Dedifferentiated amniotic fluid mesenchymal stem cell (primary cell): Measurements from ENCODE around the gene PDPR.
A peak's percentile ranks its signal among the peaks of the same experiment; 100 is the strongest.
"Not testable (repeated sequence)": the region's sequence is repeated elsewhere in the genome, so short reads cannot be mapped to it uniquely, and the experiment has no call there.

ENCODE experiments used
- DNase-seq: peaks from one replicate; pipeline ENCODE4 v3.0.0-alpha.2; 2016; ENCODE audit errors: extremely low spot score

The PDPR gene

DNA sequence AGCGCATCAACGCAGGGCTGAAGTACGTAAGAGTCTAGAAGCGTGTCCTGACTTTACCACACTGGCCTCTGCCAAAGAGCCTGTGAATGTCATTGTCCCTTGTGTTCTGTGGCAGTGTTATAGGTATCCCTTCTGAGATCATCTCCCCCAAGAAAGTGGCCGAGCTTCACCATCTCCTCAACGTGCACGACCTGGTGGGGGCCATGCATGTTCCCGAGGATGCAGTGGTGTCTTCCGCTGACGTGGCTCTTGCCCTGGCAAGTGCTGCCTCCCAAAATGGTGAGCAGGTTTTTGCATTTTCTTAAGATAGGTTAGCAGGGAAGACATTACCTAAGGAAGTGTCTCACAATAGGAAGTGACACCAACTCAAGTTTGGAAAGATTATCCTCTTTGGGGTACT lies 14.7 kb downstream of the PDPR start:
- not testable (repeated sequence) for DNase-seq

DNA sequence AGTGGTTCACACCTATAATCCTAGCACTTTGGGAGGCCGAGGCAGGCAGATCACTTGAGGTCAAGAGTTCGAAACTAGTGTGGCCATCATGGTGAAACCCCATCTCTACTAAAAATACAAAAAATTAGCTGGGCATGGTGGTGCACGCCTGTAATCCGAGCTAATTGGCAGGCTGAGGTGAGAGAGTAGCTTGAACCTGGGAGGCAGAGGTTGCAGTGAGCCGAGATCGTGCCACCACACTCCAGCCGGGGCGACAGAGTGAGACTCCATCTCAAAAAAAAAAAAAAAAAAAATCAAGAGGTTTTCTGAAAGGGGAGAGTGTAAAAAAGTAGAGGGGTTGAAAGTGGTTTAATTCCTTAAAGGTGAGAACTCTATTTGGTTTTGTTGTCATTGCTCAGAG lies 21.7 kb downstream of the PDPR start:
- DNase-seq, result peak; percentile 13

DNA sequence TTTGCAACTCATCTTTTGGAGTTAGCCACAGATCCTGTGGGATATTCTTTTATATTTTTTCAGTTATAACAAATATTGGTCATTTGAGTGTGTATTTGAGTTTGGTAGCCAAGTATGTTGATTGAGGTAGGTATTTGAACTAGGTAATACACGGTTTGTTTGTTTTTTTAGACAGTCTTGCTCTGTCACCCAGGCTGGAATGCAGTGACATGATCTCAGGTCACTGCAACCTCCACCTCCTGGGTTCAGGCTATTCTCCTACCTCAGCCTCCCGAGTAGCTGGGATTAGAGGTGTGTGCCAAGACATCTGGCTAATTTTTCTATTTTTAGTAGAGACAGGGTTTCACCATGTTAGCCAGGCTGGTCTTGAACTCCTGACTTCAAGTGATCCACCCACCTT lies 22.5 kb downstream of the PDPR start:
- peak; percentile 6 for DNase-seq

DNA sequence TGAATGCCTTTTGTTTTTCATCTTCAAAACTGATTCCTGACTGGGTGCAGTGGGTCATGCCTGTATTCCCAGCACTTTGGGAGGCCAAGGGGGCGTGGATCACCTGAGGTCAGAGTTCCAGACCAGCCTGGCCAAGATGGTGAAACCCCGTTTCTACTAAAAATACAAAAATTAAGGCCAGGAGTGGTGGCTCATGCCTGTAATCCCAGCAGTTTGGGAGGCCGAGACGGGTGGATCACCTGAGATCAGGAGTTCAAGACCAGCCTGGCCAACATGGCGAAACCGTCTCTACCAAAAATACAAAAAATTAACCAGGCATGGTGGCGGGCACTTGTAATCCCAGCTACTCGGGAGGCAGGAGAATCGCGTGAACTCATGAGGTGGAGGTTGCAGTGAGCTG lies 28.6 kb downstream of the PDPR start:
- DNase-seq, result not testable (repeated sequence)

DNA sequence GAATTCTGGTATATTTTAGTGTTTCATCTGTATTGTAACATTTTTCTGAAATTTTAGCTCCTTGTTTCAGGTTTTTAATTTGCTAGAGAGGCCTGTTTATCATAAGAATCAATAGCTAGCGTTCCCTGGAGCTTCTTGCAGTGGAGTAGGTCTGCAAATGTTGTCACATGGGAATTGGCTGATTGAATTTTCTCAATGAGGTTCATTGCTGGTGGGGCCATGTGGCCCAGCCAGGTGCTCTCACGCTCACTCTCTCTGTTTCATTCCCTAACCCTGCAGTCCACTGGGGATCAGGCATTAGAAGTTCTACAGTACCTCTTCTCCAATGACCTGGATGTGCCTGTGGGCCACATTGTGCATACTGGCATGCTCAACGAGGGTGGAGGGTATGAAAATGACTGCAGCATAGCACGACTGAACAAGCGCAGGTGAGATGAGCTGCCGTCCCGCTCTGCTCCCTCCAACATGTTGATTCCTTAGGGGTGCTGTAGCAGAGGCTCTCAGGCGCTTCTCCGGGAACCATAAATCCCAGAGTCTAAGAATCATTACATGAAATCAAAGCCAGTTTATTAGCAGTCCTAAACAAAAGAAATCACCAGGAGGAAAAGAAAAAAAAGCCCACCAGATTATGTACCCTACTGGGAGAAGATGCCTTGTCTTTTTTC lies 29.2 kb downstream of the PDPR start:
- not testable (repeated sequence) for DNase-seq

DNA sequence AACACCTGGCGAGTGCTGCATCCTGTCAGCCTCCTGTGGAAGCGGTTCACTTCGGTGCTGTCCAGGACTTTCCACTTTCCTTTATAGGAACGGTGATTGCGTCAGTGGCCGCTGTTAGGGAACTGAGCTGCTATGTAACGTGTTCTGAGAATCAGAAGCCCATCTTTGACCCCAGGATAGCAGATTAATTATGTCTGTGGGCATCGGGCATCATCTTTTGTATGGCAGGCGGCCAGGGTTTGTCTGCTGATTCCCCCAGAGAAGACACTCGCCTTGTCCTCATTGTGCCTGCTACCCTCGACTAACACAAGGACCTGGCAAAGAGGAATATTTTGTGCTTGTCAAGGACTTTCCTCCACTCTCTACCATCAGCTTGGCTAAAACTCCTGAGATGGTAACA lies 33.7 kb downstream of the PDPR start:
- not testable (repeated sequence) for DNase-seq

DNA sequence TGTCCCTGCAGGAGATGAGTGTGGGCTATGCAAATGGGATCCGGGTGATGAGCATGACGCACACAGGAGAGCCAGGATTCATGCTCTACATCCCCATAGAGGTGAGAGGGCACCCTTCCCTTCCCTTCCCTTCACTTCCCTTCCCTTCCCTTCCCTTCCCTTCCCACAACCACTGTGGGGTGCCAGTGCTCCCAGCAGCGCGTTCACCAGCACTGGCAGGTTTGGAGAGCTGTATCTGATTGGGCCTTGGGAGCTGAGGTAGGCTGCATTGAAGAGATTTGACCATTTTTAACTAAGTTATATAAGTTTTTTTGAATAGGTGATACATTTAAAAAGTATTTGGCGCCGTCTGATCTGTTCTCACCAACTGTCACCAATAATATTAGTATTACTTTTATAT lies 34.3 kb downstream of the PDPR start:
- DNase-seq, result not testable (repeated sequence)

DNA sequence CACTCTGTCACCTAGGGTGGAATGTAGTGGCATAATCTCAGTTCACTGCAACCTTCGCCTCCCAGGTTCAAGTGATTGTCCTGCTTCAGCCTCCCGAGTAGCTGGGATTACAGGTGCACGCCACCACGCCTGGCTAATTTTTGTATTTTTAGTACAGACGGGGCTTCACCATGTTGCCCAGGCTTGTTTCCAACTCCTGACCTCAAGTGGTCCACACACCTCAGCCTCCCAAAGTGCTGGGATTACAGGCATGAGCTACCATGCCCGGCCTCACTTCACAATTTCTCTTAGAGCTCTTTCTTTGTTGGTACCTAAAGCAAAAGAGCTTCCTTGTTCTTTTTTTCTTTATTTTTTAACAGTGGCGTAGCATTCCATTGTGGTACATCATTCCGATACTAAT lies 35.2 kb downstream of the PDPR start:
- not testable (repeated sequence) for DNase-seq

DNA sequence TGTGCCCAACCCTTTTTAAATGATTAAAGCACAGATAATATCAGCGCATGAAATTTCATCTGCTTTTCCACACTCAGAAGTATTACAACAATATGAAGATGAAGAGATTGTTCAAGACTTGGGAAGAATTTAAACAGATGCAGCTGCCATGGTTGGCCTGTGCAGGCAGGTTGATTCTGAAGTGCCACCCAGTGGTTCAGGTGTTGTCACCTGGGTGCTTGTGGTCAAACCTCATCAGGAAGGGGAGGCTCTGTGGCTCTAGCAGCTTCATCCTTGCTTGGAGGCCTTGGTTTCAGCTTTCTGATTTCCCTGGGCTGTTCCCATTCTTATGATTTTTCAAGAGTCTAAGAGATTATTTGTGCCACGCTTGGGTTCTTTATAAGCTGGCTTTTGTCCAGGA lies 37.3 kb downstream of the PDPR start:
- DNase-seq, result no peak

DNA sequence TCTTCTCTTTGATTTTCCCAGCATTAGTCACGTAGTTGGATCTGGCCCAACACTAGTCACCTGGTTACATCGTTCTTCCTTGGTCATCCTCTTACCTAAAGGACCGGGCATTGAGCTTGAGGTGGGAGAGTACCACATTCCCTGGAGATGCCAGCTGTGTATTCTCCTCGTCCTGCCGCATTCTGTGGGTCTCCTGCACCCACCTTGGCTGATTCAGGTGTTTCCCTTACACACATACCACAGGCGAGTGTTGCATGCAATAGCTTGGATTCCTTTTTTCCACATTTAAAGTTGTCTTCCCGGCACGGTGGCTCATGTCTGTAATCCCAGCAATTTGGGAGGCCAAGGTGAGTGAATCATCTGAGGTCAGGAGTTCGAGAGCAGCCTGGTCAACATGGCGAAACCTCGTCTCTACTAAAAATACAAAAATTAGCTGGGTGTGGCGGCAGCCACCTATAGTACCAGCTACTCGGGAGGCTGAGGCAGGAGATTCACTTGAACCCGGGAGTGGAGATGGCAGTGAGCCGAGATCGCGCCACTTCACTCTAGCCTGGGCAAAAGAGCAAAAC lies 37.9 kb downstream of the PDPR start:
- DNase-seq, result no peak

DNA sequence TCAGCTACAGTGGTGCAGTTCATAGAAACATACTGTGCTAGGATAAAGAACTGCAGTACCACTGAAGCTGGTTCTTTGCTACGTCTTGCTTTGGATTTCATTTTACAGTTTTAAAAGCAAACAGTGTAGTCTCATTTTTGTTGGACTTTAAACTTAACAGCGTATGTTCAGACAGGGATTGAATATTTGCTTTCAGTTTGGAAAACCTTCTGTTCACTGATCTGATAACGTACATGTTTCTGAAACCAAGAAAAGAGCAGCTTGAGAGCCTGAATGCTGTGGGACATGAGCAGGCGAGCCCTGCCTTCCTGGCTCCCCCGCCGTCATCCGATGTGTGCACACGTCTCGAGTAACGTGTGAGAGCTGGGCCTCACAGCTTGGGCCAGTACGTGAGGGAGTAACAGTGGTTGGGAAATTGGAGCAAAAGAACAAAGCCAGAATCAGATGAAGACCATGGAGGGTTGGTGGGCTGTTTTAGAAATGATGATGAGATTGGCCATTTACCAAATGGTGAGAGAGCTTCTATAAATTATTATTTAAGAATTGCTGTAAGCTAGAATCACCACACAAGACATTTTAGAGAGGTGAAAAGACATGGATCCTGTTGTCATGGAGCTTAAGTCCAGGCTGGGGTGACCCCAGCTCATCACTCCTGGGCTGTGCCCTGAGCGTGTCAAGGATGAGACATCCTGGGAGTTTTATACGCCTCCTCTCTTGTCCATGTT lies 38.6 kb downstream of the PDPR start:
- DNase-seq, result no peak

DNA sequence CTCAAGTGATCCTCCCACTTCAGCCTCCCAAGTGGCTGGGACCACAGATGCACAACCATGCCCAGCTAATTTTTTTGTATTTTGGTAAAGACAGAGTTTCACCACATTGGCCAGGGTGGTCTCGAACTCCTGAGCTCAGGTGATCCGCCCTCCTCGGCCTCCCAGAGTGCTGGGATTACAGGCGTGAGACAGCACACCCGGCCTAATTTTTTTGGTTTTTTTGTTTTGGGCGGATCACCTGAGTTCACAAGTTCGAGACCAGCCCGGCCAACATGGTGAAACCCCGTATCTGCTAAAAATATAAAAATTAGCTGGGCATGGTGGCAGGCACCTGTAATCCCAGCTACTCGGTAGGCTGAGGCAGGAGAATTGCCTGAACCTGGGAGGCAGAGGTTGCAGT lies 40.6 kb downstream of the PDPR start:
- DNase-seq, result not testable (repeated sequence)

DNA sequence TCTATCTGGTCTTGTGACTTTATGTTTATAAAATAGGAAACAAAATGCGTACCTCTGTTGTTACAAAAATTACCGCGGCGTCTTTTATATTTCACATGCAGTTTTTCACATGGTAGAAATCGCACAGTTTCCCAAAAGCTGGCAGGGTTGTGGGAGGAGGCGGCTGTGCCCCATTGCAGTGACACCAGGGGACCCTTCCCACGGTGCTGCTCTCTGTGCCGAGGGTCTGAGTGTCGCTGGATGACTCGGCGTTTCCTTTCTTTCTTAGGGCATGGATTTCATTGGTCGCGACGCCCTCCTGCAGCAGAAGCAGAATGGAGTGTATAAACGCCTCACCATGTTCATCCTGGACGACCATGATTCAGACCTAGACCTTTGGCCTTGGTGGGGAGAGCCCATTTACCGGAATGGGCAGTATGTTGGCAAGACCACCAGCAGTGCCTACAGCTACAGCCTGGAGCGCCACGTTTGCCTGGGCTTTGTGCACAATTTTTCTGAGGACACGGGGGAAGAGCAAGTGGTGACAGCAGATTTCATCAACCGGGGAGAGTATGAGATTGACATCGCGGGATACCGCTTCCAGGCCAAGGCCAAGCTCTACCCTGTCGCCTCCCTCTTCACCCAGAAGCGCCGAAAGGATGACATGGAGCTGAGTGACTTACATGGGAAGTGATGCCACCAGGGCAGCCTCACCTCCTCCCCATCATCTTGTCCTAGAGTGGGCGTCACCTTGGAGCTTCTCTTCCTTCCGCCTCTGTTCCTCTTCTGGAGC lies 42.3 kb downstream of the PDPR start:
- DNase-seq, result no peak

DNA sequence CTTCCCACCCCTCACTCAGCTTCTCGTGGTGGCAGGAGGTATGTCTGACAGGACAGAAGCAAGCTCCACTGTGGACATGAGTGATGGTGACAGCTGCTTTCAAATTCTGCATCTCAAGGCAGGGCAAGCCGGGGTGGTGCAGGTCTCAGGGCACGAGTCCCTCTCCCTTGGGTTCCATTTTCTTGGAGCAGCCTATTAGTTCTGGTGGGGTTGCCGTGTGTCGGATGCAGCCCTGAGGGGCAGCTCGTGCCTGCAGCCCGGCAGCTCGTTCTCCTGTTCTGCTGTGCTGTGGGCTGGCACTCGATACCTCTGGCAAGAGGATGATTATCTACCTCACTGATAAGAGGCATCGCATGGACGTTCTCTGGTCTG lies 43.0 kb downstream of the PDPR start:
- DNase-seq, result no peak

DNA sequence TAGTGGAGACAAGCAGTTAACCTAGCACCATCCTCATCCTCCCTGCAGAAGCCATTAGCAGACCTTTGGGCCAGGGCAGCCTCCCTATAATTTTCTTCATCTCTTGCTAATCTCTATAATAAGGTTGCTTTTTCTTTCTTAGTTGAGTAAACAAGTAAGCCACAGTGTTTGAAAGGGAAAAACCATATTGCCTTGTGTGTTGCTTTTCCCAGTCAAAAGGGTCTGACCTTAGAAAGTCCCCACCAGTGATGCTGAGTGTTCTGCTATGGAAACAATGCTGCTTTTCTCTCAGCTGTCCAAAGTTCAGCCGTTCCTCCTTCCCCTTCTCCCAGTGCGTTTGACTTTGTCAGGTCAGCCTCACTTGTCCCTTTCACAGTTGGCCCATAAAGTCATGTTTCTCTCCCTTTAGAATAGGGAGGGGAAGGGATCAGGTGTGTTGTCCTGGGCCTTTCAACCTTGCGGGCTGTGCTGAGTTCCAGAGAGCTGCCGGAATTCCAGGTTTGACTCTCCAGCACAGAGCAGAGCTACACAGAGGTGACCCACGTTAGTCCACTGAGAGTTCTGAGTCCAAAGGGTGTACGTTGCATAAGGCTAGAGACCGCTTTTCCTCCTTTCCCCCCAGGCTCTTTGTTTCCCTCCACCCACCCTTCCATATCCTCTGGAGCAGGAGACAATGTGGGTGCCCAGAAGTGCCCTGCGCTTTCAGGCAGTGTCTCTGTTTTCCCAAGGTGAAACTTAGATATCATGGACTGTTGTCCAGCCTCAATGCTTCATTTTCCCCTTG lies 43.5 kb downstream of the PDPR start:
- DNase-seq, result no peak

DNA sequence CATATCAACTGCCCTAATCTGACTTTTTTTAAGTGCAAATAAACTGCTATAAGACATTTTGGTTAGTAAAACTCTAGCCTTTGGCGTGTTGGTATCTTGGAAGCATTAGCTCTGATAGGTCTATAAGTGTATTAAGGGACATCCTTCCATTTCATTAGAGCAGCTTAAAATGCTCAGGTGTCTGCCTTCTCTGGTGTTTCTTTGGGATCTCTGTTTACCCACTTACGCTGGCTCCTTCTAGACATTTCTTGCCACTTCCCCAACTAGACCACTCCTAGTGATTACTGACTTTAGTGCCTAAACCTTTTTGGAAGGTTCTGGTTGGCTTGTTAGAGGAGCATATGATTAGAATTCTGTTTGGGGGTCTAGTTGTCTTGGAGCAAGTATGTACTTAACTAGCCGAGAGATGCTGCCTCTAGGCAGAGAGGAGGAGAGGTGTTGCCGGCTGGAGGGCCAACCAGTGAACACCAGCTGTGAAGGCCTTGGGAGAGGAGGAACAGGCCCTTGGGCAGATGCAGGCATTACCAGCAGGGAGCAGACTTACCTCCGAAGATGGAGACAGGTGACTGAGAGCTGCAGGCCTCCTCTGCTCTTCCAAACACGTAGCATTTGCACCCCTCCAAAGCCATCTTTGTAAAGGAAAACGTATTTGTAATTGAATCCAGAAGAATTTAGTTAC lies 44.3 kb downstream of the PDPR start:
- DNase-seq, result no peak

DNA sequence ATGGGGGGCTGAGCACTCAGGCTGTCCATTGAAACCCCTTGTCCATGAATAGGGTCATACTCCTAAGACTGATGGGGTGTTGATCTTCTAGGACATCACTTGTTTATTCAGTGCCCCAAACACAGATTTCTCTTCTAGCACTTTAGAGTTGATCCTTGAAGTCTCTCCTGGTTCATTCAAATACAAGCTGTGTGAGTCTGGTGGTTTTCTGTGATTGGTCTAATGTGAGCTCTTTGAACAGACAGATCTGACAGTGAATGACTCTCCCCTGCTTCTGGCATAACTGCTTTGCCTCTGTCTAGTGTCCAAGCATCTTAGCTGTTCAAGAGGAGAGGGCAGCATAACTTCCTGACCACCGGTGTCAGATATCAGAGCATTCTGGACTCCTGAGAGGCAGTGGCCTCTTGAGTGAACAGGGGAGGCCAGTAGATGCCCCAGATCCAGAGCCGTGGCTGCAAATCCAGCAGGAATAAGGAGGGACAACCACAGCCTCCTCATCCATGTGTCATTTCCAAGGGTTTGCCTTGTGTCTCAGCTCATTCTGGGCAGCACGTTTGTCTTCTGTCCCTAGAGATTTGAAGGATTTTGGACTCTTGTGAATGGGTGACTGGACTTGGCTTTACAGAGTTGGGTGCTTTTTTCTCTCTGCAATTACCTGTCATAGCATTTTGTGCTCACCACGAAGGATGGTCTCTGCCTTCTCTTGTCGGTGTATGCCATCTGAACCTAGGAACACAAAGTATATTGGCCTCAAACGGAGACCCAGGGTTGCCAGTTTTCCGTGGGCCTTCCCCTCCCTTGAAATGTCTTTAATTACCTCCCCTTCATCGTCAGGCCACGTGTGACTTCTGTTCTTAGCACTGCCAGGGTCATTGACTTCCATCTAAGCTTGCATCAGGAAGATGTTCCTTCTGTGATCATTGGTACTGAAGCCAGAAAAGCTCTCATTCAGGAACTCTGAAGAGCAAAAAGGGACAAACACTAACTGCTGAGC lies 45.5 kb downstream of the PDPR start:
- DNase-seq, result no peak

DNA sequence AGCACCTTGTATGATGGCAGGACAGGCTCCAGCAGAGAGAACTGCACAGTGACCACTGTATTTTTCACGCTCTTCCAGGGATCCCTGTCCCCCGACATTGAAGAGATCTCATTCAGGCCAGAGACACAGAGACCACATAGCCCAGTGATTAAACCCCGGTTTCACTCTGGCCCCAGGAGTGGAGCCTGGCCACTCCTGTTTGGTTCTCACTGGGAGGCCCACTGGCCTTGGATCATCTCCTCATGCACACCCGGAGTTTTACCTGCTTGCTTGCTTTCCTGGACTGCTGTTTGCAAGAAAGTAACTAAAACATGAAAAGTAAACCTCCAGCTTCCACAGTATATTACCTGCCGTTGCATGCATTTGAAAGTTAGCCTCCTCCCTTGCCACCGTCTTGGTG lies 46.3 kb downstream of the PDPR start:
- DNase-seq, result no peak

DNA sequence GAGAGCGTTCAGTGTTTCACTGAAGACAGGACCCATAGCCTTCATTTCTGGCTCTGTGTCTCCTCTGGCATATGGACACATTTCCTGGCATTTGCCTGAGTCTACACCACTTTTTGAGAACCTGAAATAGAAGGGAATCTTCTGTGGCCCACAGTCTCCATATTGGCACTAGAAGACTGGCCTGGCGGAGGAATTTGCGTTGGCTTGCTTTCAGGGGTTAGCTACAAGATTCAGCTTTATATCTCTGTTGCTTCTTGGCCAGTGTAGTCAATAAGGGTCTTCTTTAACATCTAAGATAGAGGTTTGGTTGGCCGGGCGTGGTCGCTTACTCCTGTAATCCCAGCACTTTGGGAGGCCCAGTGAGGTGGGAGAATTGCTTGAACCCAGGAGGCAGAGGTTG lies 46.7 kb downstream of the PDPR start:
- DNase-seq, result no peak

DNA sequence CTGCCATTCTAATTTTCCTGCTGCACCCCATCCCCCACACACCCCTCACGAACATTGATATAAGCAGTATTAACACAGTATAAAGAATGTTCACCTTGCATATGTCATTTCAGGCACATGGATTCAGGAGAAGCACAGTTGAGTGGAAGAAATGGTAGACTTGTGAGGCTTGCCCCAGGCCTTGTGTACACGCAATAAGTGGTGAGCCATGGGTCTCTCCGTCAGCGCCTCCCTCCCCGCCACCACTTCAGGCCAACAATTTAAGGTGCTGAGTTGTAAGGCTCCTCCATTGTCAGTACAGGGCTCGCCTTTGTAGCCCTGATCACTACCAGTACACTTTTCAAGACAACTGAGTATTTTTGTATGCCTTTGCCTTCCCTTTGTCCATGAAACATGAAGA lies 47.2 kb downstream of the PDPR start:
- DNase-seq, result no peak
